Esophagus squamous epithelium (tissue), 5 donors: ENCODE results near the gene ADD3. TPM values are rescaled to one million over a fixed set of nuclear protein-coding genes. Genes with fewer than 3 reads are reported as not detected.
"Not testable (repeated sequence)": the region's sequence is repeated elsewhere in the genome, so short reads cannot be mapped to it uniquely, and the experiment has no call there.

Experiments used
- DNase-seq: peaks from one replicate; lab custom pipeline; 2025; lab: John Stamatoyannopoulos, UW
- H3K27ac ChIP-seq, 4 donors: fragments of 200-600 bp; sonication (generic); one replicate each; pipeline ENCODE4 v1.5.1; 2016 to 2019; ENCODE audit warnings: mild to moderate bottlenecking in 1 of 4
- H3K27me3 ChIP-seq, 4 donors: fragments of 200-600 bp; sonication (generic); 1 replicate in 3 of 4; 2 replicates in 1 of 4; pipeline versions ENCODE4 v1.5.1 to v1.6.0; 2017 to 2021; ENCODE audit warnings: antibody characterized with exemption in 1 of 4
- H3K36me3 ChIP-seq, 3 donors: fragments of 200-600 bp; sonication (generic); one replicate each; pipeline ENCODE4 v1.5.1; 2016 to 2019
- H3K4me1 ChIP-seq, 3 donors: fragments of 200-600 bp; sonication (generic); one replicate each; pipeline ENCODE4 v1.5.1; 2017 to 2019
- H3K4me3 ChIP-seq, 4 donors: fragments of 200-600 bp; sonication (generic); 1 replicate in 3 of 4; 2 replicates in 1 of 4; pipeline ENCODE4 v1.5.1; 2016 to 2019; ENCODE audit warnings: mild to moderate bottlenecking in 2 of 4, moderate library complexity in 1 of 4
- H3K9me3 ChIP-seq, 3 donors: fragments of 200-600 bp; sonication (generic); one replicate each; pipeline ENCODE4 v1.5.1; 2016 to 2019
- CTCF ChIP-seq, 6 experiments: fragments of 450-650 bp in 4 of 6; fragments of 200-600 bp in 2 of 6; sonication (generic) in 2 of 6; IDR thresholded peaks; one replicate each; pipeline ENCODE4 v1.5.1; 2016 to 2019; ENCODE audit warnings: antibody characterized with exemption in 6 of 6, mild to moderate bottlenecking in 4 of 6, moderate library complexity in 4 of 6
- POLR2A ChIP-seq, 4 donors: fragments of 450-650 bp; IDR thresholded peaks; one replicate each; pipeline ENCODE4 v1.6.1; 2017; ENCODE audit warnings: antibody characterized with exemption in 4 of 4, mild to moderate bottlenecking in 4 of 4, moderate library complexity in 3 of 4
- WGBS, 2 donors: methylation state at CpG; one replicate each; pipeline ENCODE4 v1.1.5; 2018; 5-methylcytosine and 5-hydroxymethylcytosine counted together
- intact Hi-C: fragments of 100-400 bp; cut with DNase I; formaldehyde crosslinking; loops from one replicate; pipeline ENCODE4 v1.15.0; 2022
- total RNA-seq, 4 donors: library from RNA; depleted of rRNA; stranded (reverse); fragments of >200 nt; gene quantifications; one replicate each; pipeline ENCODE4 v1.1.0, GENCODE V29; 2016
- donor health status: DM: yes; HTN: yes; CAD: no.

ADD3 gene
- total RNA-seq, 4 donors from 2014 or later = 52.5 to 214 (median 145) TPM

DNA sequence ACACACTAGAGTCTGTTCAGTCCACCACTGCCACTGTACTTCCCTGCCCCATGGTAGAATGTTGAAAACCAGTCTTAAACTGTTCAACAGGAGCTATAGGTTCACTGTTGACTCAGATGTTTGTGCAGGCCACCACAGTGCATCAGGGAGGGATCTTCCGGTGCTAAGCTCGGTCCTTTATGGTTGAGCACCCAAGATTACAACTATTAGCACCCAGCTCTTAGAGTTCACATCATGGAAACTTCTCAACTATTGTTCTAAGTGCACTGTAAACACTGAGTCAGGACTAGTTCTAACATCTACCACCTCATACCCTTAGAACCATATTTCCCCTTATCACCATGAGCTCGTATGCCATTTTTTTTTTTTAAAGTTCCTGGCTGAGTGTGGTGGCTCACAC lies 102.6 kb downstream of the ADD3 start:
- no peak for DNase-seq
- intact Hi-C loops = no loop called here

DNA sequence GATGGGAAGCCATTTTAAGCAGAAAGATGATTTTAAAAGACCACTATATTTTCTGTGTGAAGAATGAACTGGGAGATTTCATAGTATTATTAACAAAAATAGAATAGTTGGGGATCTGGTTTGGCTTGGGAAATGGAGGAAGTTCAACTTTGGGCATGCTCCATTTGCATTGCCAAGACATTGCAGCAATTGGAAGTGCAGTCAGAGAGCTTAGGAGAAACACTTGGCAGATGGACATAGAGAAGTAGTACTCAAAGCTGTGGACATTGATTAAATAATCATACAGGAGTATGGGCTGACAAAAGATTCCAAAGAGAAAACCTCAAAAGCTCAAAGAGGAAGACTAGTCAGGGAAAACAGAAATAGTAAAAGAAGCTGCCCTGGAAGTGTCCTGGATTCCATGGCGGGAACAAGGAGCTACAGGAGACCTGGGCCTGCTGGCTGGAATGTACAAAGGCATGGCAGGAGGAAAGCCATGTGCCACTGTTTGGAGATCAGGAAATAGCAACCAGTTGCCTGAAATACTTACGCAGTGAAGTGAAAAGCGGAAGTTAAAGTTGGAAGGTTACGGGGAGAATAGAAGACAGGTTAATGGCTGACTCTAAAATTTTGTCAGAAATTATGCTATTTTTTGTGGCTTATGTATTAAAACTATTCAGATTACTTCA lies 106.0 kb downstream of the ADD3 start:
- 83 to 100% methylated on average over 4 of the region's 4 CpGs for WGBS, 2 donors
- Histone ChIP-seq H3K9me3 (no peaks in the 10 kb centered on the region), H3K36me3 (peaks cover 0 to 55% (median 13%) of the 10 kb centered on the region in 3 donors), H3K27me3 (no peaks in the 10 kb centered on the region), H3K4me3 (no peak overlapping the region), H3K27ac (no peak overlapping the region), H3K4me1 (no peaks in the 10 kb centered on the region)
- TF ChIP-seq POLR2A (IDR thresholded peaks at IDR 0.05) (no peak), CTCF (IDR thresholded peaks at IDR 0.05) (no peak)
- no peak for DNase-seq
- intact Hi-C loops = no loop called here

More for the DNA sequence above, 102.6 kb downstream of the ADD3 start:
- Histone ChIP-seq H3K4me1 (no peaks in the 10 kb centered on the region), H3K9me3 (no peaks in the 10 kb centered on the region), H3K4me3 (no peak overlapping the region), H3K27me3 (no peaks in the 10 kb centered on the region), H3K36me3 (peaks cover 0 to 35% (median 13%) of the 10 kb centered on the region in 3 donors), H3K27ac (no peak overlapping the region)
- TF ChIP-seq POLR2A (IDR thresholded peaks at IDR 0.05) = no peak
- no peak for TF ChIP-seq CTCF (IDR thresholded peaks at IDR 0.05)
- 82 to 84% methylated on average over 3 of the region's 3 CpGs for WGBS, 2 donors

DNA sequence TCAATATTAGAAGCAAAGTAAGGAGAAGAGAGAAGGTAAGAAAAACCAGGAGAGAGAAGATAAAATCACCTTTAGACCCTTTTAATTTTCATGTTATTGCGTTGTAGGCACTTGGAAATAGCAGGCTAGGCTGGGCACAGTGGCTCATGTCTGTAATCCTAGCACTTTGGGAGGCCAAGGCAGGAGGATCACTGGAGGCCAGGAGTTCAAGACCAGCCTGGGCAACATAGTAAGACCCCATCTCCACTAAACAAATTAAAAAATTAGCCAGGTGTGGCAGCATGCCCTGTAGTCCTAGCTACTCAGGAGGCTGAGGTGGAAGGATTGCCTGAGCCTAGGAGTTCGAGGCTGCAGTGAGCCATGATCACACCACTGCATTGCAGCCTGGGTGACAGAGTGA lies 106.9 kb downstream of the ADD3 start:
- H3K4me1 ChIP-seq, intact Hi-C loops, H3K9me3 ChIP-seq, DNase-seq, H3K27me3 ChIP-seq, H3K4me3 ChIP-seq, H3K27ac ChIP-seq: not testable (repeated sequence)
- 88 to 98% methylated on average over 2 of the region's 2 CpGs for WGBS, 2 donors
- peaks cover 0 to 64% (median 13%) of the 10 kb centered on the region in 3 donors for H3K36me3 ChIP-seq

DNA sequence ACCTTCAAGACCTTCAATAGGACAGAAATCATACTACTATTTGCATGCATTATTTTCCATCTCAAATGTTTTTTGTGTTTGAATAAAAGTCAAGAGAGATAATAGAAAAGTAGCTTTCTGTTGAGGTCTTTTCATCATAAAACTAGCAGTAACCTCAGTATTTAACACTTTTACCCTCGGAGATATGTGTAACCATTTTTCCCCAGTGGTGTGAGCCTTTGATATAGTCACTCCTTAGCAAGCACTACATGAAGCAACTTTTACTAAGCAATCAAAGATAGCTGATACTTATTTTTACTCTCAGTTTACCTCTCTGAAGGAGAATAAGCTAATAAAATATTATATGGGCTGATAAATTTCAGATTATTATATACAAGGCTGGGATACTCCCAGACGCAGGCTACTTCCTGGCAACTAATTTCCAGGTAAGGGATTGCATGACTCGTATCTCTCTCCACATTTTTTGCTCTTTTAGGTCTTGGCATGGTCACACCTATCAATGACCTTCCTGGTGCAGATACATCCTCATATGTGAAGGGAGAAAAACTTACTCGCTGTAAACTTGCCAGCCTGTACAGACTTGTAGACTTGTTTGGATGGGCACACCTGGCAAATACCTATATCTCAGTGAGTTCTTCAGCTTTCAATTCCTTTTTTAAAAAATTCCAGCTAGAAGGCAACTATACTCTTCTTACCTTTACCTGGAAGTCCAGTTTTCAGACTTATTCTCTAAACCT lies 108.2 kb downstream of the ADD3 start:
- no peak overlapping the region for H3K27ac ChIP-seq
- TF ChIP-seq POLR2A (IDR thresholded peaks at IDR 0.05) = no peak
- TF ChIP-seq CTCF (IDR thresholded peaks at IDR 0.05) = no peak
- H3K27me3 ChIP-seq = no peaks in the 10 kb centered on the region
- intact Hi-C loops = no loop called here
- H3K4me3 ChIP-seq = no peak overlapping the region
- 51 to 71% methylated on average over 4 of the region's 4 CpGs for WGBS, 2 donors
- DNase-seq = no peak
- peaks cover 0 to 72% (median 13%) of the 10 kb centered on the region in 3 donors for H3K36me3 ChIP-seq
- no peaks in the 10 kb centered on the region for H3K4me1 ChIP-seq
- H3K9me3 ChIP-seq = no peaks in the 10 kb centered on the region

DNA sequence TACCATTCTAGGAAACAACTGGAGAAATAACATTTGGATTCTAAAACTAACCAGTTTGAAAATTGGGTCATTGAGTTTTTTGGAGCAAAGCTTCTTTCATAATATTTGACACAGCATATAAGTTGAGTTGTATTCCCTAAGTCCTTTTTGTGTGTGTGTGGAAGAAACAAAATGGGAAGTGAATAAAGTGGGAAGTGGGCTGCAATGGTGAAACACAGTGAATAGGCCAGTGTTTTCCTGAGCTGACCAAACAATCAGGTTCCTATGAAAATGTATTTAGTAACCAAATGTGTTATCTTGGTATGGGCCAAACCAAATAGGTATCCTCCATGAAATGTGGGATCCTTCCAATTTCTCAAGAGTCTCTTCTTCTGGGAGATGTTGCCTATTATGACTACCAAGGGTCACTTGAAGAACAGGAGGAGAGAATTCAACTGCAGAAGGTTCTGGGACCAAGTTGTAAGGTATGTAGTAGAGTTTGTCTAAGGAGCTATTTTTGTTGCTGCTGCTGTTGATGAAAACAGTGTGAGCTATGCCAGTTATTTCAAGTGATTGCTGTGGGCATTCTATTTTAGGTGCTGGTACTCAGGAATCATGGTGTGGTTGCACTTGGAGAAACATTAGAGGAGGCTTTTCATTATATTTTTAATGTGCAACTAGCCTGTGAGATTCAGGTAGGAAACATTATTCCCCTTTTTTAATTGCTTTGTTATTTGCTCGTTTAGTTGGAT lies 111.3 kb downstream of the ADD3 start:
- no peaks in the 10 kb centered on the region for H3K4me1 ChIP-seq
- H3K4me3 ChIP-seq = no peak overlapping the region
- DNase-seq = no peak
- H3K9me3 ChIP-seq = no peaks in the 10 kb centered on the region
- no peaks in the 10 kb centered on the region for H3K27me3 ChIP-seq
- intact Hi-C loops = no loop called here
- no peak for TF ChIP-seq CTCF (IDR thresholded peaks at IDR 0.05)
- H3K36me3 ChIP-seq = peaks cover 0 to 79% (median 4%) of the 10 kb centered on the region in 3 donors
- no peak overlapping the region for H3K27ac ChIP-seq
- 78 to 83% methylated on average over 1 of the region's 1 CpG for WGBS, 2 donors
